ENCODE results near the gene NGFR. TPM values are rescaled to one million over a fixed set of nuclear protein-coding genes. Genes with fewer than 3 reads are reported as not detected.

The NGFR gene
- total RNA-seq, 2 donors from 2014 or later = 0.26 TPM; not detected in 1

GRCh38 chr17:49510059-49510719 is 15.1 kb downstream of the NGFR start:
- H3K27ac Mint-ChIP-seq = no peak overlapping the region
- no peaks in the 10 kb centered on the region for H3K36me3 Mint-ChIP-seq
- DNase-seq (ENCODE audit: low spot score) = no peak
- peaks cover 3 to 8% of the 10 kb centered on the region in 2 donors for H3K27me3 Mint-ChIP-seq
- no peak for ATAC-seq
- peaks cover 4 to 5% of the 10 kb centered on the region in 2 donors for H3K4me1 Mint-ChIP-seq (ENCODE audit: low read depth in 2 of 2)
- no peak overlapping the region for H3K4me3 Mint-ChIP-seq
- H3K9me3 Mint-ChIP-seq = no peaks in the 10 kb centered on the region

GRCh38 chr17:49510720-49511110 is 15.6 kb downstream of the NGFR start:
- Mint-ChIP-seq H3K4me3 (no peak overlapping the region), H3K4me1 (ENCODE audit: low read depth in 2 of 2) (peaks cover 5 to 6% of the 10 kb centered on the region in 2 donors), H3K27ac (no peak overlapping the region), H3K27me3 (peaks cover 0 to 6% of the 10 kb centered on the region in 2 donors), H3K9me3 (no peaks in the 10 kb centered on the region), H3K36me3 (no peaks in the 10 kb centered on the region)
- DNase-seq (ENCODE audit: low spot score) = no peak
- ATAC-seq = no peak

- ATAC-seq = no peak
- Mint-ChIP-seq H3K4me1 (ENCODE audit: low read depth in 2 of 2) (peaks cover 5 to 6% of the 10 kb centered on the region in 2 donors), H3K27me3 (peaks cover 0 to 6% of the 10 kb centered on the region in 2 donors)
These were observed 16.7 kb downstream of the NGFR start for GRCh38 chr17:49511810-49512209.

GRCh38 chr17:49512296-49513043 is 17.4 kb downstream of the NGFR start:
- peaks cover 5 to 6% of the 10 kb centered on the region in 2 donors for H3K4me1 Mint-ChIP-seq (ENCODE audit: low read depth in 2 of 2)
- peaks cover 0 to 3% of the 10 kb centered on the region in 2 donors for H3K27me3 Mint-ChIP-seq
- H3K9me3 Mint-ChIP-seq = no peaks in the 10 kb centered on the region
- H3K4me3 Mint-ChIP-seq = no peak overlapping the region
- DNase-seq (ENCODE audit: low spot score) (peak; percentile 38), ATAC-seq (peak in 1 of 2 donors; percentile 18)
- no peaks in the 10 kb centered on the region for H3K36me3 Mint-ChIP-seq
- H3K27ac Mint-ChIP-seq = no peak overlapping the region

More at GRCh38 chr17:49511810-49512209, 16.7 kb downstream of the NGFR start:
- Mint-ChIP-seq H3K4me3 (no peak overlapping the region), H3K36me3 (no peaks in the 10 kb centered on the region), H3K9me3 (no peaks in the 10 kb centered on the region), H3K27ac (no peak overlapping the region)
- no peak for DNase-seq (ENCODE audit: low spot score)

GRCh38 chr17:49513044-49513395 is 17.9 kb downstream of the NGFR start:
- Mint-ChIP-seq H3K4me3 (no peak overlapping the region), H3K36me3 (no peaks in the 10 kb centered on the region), H3K27ac (no peak overlapping the region), H3K4me1 (ENCODE audit: low read depth in 2 of 2) (peaks cover 5 to 6% of the 10 kb centered on the region in 2 donors), H3K9me3 (no peaks in the 10 kb centered on the region), H3K27me3 (no peaks in the 10 kb centered on the region)
- DNase-seq (ENCODE audit: low spot score) = peak; percentile 44
- no peak for ATAC-seq

GRCh38 chr17:49513641-49514040 is 18.5 kb downstream of the NGFR start:
- DNase-seq (ENCODE audit: low spot score) (no peak), ATAC-seq (no peak)
- Mint-ChIP-seq H3K4me3 (no peak overlapping the region), H3K4me1 (ENCODE audit: low read depth in 2 of 2) (peaks cover 5 to 6% of the 10 kb centered on the region in 2 donors), H3K27me3 (no peaks in the 10 kb centered on the region), H3K36me3 (no peaks in the 10 kb centered on the region), H3K9me3 (no peaks in the 10 kb centered on the region), H3K27ac (no peak overlapping the region)

- DNase-seq (ENCODE audit: low spot score) (no peak), ATAC-seq (no peak)
- no peaks in the 10 kb centered on the region for H3K36me3 Mint-ChIP-seq
- peaks cover 5 to 6% of the 10 kb centered on the region in 2 donors for H3K4me1 Mint-ChIP-seq (ENCODE audit: low read depth in 2 of 2)
- H3K9me3 Mint-ChIP-seq = no peaks in the 10 kb centered on the region
- H3K4me3 Mint-ChIP-seq = no peak overlapping the region
- no peaks in the 10 kb centered on the region for H3K27me3 Mint-ChIP-seq
- no peak overlapping the region for H3K27ac Mint-ChIP-seq
These were observed 19.1 kb downstream of the NGFR start for GRCh38 chr17:49514071-49514721.

- H3K27me3 Mint-ChIP-seq = peaks cover 0 to 3% of the 10 kb centered on the region in 2 donors
- ATAC-seq = peak; percentile 40 to 52
- no peaks in the 10 kb centered on the region for H3K9me3 Mint-ChIP-seq
- H3K4me3 Mint-ChIP-seq = no peak overlapping the region
- H3K4me1 Mint-ChIP-seq (ENCODE audit: low read depth in 2 of 2) = peaks cover 5 to 6% of the 10 kb centered on the region in 2 donors
- DNase-seq (ENCODE audit: low spot score) = no peak
- no peaks in the 10 kb centered on the region for H3K36me3 Mint-ChIP-seq
- peak overlapping the region in 1 of 2 donors; percentile 10 for H3K27ac Mint-ChIP-seq
These were observed 20.2 kb downstream of the NGFR start for GRCh38 chr17:49515196-49515770.

GRCh38 chr17:49516180-49516579 is 21.1 kb downstream of the NGFR start:
- Mint-ChIP-seq H3K27me3 (peaks cover 0 to 5% of the 10 kb centered on the region in 2 donors), H3K36me3 (no peaks in the 10 kb centered on the region), H3K4me1 (ENCODE audit: low read depth in 2 of 2) (peaks cover 5 to 6% of the 10 kb centered on the region in 2 donors), H3K4me3 (no peak overlapping the region), H3K27ac (no peak overlapping the region), H3K9me3 (no peaks in the 10 kb centered on the region)
- DNase-seq (ENCODE audit: low spot score) (no peak), ATAC-seq (no peak)

GRCh38 chr17:49518346-49519078 is 23.4 kb downstream of the NGFR start:
- Mint-ChIP-seq H3K9me3 (no peaks in the 10 kb centered on the region), H3K27me3 (peaks cover 0 to 11% of the 10 kb centered on the region in 2 donors), H3K36me3 (no peaks in the 10 kb centered on the region), H3K27ac (no peak overlapping the region), H3K4me3 (no peak overlapping the region), H3K4me1 (ENCODE audit: low read depth in 2 of 2) (peaks cover 5 to 8% of the 10 kb centered on the region in 2 donors)
- DNase-seq (ENCODE audit: low spot score) (no peak), ATAC-seq (no peak)

GRCh38 chr17:49519781-49520180 is 24.7 kb downstream of the NGFR start:
- no peaks in the 10 kb centered on the region for H3K36me3 Mint-ChIP-seq
- H3K9me3 Mint-ChIP-seq = no peaks in the 10 kb centered on the region
- DNase-seq (ENCODE audit: low spot score) (no peak), ATAC-seq (no peak)
- peaks cover 0 to 11% of the 10 kb centered on the region in 2 donors for H3K27me3 Mint-ChIP-seq
- H3K4me1 Mint-ChIP-seq (ENCODE audit: low read depth in 2 of 2) = peaks cover 5 to 8% of the 10 kb centered on the region in 2 donors
- no peak overlapping the region for H3K4me3 Mint-ChIP-seq
- H3K27ac Mint-ChIP-seq = no peak overlapping the region

GRCh38 chr17:49520386-49521087 is 25.4 kb downstream of the NGFR start:
- DNase-seq (ENCODE audit: low spot score) (no peak), ATAC-seq (no peak)
- H3K27ac Mint-ChIP-seq = no peak overlapping the region
- no peaks in the 10 kb centered on the region for H3K36me3 Mint-ChIP-seq
- H3K4me1 Mint-ChIP-seq (ENCODE audit: low read depth in 2 of 2) = peaks cover 0 to 2% of the 10 kb centered on the region in 2 donors
- H3K9me3 Mint-ChIP-seq = no peaks in the 10 kb centered on the region
- peaks cover 0 to 11% of the 10 kb centered on the region in 2 donors for H3K27me3 Mint-ChIP-seq
- no peak overlapping the region for H3K4me3 Mint-ChIP-seq

GRCh38 chr17:49521088-49521450 is 26.0 kb downstream of the NGFR start:
- DNase-seq (ENCODE audit: low spot score) (no peak), ATAC-seq (no peak)
- Mint-ChIP-seq H3K36me3 (no peaks in the 10 kb centered on the region), H3K4me1 (ENCODE audit: low read depth in 2 of 2) (peaks cover 0 to 2% of the 10 kb centered on the region in 2 donors), H3K4me3 (no peak overlapping the region), H3K27me3 (peaks cover 0 to 11% of the 10 kb centered on the region in 2 donors), H3K27ac (no peak overlapping the region), H3K9me3 (no peaks in the 10 kb centered on the region)
